Urinary bladder (tissue), 4 donors: ENCODE results near the gene CDH24. TPM values are rescaled to one million over a fixed set of nuclear protein-coding genes. Genes with fewer than 3 reads are reported as not detected.

ENCODE experiments used
- DNase-seq: peaks from one replicate; pipeline ENCODE4 v3.0.0-alpha.2; 2015; ENCODE audit errors: extremely low spot score
- H3K27ac ChIP-seq: one replicate; pipeline ENCODE4 v1.5.1; 2013; ENCODE audit warnings: low read depth, mild to moderate bottlenecking, moderate library complexity
- H3K36me3 ChIP-seq: one replicate; pipeline ENCODE4 v1.6.1; 2013; ENCODE audit warnings: mild to moderate bottlenecking, moderate library complexity; ENCODE audit not compliant: insufficient read depth
- H3K4me1 ChIP-seq: one replicate; pipeline ENCODE4 v1.6.1; 2013; ENCODE audit warnings: mild to moderate bottlenecking, moderate library complexity; ENCODE audit not compliant: insufficient read depth
- H3K4me3 ChIP-seq: one replicate; pipeline ENCODE4 v1.5.1; 2013; ENCODE audit warnings: low read depth, low read length
- WGBS: extraction: QIAGEN DNeasy Blood & Tissue Kit; methylation state at CpG from one replicate; pipeline ENCODE4 v1.1.7; 2013; 5-methylcytosine and 5-hydroxymethylcytosine counted together
- polyA plus RNA-seq: library from polyadenylated mRNA; stranded (reverse); fragments of 200-250 nt; gene quantifications from one replicate; pipeline ENCODE4 v1.2.3, GENCODE V29; 2013
- total RNA-seq: library from RNA; depleted of rRNA; stranded (reverse); fragments of >200 nt; gene quantifications from one replicate; pipeline ENCODE4 v1.2.3, GENCODE V29; 2014
- donor health status: healthy with polysubstance abuse.
- donor health status: healthy.

The CDH24 gene
- total and polyA plus RNA-seq, 2 donors = 4.4 to 6.4 TPM

DNA sequence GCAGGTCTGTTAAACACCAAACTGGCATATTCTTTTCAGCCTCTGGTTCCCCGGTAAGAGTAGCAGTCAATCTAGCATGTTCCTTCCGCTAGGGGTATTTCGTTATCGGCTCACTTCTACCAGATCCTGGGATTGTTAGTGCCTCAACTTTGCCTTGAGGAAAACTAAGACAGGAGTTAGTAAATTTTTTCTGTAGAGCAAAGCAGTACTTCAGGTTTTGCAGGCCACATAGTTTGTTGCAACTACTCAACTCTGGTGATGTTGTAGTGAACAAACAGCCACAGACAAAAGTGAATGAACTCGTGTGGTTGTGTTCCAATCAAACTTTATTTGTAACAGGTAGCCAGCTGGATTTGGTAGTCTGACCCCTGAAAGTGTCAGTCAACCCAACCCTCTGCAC, 6.3 kb upstream of the CDH24 start:
- Histone ChIP-seq H3K4me1 (no peaks in the 10 kb centered on the region), H3K27ac (no peak overlapping the region), H3K36me3 (peaks cover 9% of the 10 kb centered on the region), H3K4me3 (no peak overlapping the region)
- DNase-seq = no peak
- WGBS = 87% methylated on average over 5 of the region's 5 CpGs

DNA sequence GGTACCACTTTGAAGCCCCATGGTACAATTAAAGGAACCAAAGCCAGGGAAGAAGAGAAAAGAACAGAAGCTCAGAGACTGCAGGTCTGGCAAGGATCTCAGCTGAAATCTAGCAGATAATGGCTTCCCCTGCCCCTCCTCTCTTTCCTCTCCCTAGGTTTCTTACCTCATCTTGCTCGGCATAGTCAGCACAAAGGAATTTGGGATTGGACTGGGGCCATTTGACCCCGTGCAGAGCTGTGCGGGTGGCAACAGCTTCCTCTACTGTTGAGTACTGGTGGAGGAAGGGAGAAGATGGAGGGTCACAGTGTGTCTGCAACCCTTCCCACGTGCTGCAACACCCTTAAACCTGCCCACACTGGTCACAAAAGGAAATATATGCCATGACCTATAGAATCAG, 4.7 kb upstream of the CDH24 start:
- H3K4me3 ChIP-seq = no peak overlapping the region
- no peaks in the 10 kb centered on the region for H3K4me1 ChIP-seq
- DNase-seq = peak; percentile 57
- peaks cover 9% of the 10 kb centered on the region for H3K36me3 ChIP-seq
- no peak overlapping the region for H3K27ac ChIP-seq
- 7% methylated on average over 4 of the region's 4 CpGs for WGBS

DNA sequence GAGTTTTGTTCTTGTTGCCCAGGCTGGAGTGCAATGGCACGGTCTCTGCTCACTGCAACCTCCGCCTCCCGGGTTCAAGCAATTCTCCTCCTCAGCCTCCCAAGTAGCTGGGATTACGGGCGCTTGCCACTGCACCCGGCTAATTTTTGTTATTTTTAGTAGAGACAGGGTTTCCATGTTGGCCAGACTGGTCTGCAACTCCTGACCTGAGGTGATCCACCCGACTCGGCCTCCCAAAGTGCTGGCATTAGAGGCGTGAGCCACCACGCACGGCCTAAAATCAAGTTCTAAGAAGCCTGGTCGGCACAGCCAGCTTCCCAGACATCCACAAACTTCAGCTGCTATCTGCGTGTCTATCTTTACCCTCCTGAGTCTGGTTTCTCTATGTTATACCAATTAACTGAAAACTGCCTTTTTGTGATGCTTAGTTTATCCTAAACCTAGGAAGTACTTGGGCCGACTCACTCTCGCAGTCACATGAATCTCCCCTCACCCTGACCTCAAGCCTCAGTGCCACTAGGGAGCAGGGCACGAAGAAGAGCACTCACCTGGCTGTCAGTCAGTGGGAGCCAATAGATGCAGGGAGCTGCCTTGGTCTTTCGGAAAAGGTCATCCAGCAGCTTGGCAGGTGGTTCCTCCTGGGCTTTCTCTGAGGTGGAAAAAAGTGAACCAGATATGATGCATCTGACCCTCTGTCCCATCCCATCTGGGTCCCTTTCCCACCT, 3.4 kb upstream of the CDH24 start:
- DNase-seq = no peak
- Histone ChIP-seq H3K4me1 (no peaks in the 10 kb centered on the region), H3K36me3 (peaks cover 7% of the 10 kb centered on the region), H3K4me3 (no peak overlapping the region), H3K27ac (no peak overlapping the region)
- 92% methylated on average over 17 of the region's 17 CpGs for WGBS

DNA sequence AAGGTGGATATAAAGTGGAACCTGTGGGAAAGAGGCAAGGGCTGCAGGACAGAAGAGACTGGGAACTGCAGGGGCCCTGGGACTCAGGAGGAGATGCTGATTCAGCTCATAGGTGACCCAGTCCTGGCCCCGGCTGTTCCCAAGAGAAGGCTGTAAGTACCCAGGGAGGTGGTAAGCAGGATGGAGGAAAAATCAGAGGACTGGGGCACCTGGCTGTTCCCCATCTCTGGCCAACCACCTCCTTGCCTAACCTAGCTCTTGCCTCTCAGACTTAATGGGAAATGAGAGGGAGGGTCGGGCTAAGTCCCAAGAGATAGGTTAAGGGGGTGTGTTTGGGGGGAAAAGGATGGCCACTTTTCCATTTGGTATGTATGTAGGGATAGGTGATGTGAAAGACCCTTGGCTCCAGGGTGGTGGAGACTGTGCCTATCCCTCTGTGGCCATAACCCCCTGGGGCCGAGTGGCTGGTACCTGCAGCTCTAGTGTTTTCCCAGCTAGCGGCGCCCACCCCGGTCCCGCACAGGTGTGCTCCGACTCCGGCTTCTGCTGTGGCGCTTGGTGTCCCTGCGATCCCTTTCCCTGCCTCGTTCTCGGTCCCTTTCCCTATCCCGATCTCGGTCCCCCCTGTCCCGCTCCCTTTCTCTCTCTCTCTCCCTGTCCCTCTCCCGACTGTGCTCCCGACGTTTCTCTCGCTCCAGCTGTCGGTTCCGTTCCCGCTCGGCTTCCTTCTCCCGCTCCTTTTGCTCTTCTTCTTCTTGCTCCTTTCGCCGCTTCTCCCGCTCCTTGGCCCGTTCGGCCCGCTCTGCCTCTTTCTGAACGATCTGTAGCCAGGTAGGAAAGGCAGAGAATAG, 1.6 kb upstream of the CDH24 start:
- Histone ChIP-seq H3K36me3 (peaks cover 7% of the 10 kb centered on the region), H3K4me1 (no peaks in the 10 kb centered on the region), H3K27ac (no peak overlapping the region), H3K4me3 (no peak overlapping the region)
- 87% methylated on average over 32 of the region's 32 CpGs for WGBS
- DNase-seq = no peak

DNA sequence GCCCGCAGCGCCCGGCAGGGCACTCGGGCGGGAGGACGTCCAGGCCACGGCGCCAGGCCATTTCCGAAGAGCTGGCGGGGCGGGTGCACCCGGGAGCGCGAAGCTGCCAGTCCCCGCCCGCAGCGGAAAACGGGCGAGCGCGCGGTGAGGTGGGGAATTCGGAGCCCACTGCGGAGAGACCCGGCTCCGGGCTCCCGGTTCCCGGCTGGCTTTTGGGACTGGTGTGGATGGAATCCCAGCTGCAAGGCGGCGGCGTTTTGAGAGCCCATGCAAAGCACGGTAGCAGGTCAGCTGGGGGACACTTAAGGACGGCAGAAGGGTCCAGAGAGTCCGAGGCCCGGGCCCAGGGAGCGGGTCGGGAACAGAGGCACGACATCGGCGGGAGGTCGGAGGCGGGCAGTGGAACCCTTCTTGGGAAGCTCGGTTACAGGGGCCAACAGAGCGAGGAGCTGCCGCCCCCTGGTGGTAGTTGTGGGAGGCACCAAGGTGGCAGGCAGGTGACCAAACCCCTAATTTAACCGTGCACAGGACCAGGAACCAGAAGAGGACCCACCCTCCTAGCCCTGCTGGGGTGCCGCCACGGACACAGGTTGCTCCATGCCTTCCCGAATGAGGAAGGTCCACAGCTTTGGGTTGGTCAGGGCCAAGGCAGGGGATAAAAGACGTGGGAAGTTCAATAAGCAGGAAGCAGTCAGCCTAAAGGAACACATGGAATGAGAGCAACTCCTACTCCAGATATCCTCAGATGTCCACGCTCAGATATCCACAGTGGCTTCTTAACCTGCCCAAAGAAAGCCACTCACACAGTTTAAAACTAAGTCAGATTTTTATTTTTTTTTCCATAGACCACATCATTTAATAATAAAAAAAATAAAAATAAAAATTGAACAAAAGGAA, 685 bp upstream of the CDH24 start:
- peak overlapping the region; percentile 12 for H3K27ac ChIP-seq
- H3K36me3 ChIP-seq = peaks cover 7% of the 10 kb centered on the region
- peak overlapping the region; percentile 68 for H3K4me3 ChIP-seq
- DNase-seq = peak; percentile 78
- under 1% methylated on average over 51 of the region's 51 CpGs for WGBS
- H3K4me1 ChIP-seq = no peaks in the 10 kb centered on the region

DNA sequence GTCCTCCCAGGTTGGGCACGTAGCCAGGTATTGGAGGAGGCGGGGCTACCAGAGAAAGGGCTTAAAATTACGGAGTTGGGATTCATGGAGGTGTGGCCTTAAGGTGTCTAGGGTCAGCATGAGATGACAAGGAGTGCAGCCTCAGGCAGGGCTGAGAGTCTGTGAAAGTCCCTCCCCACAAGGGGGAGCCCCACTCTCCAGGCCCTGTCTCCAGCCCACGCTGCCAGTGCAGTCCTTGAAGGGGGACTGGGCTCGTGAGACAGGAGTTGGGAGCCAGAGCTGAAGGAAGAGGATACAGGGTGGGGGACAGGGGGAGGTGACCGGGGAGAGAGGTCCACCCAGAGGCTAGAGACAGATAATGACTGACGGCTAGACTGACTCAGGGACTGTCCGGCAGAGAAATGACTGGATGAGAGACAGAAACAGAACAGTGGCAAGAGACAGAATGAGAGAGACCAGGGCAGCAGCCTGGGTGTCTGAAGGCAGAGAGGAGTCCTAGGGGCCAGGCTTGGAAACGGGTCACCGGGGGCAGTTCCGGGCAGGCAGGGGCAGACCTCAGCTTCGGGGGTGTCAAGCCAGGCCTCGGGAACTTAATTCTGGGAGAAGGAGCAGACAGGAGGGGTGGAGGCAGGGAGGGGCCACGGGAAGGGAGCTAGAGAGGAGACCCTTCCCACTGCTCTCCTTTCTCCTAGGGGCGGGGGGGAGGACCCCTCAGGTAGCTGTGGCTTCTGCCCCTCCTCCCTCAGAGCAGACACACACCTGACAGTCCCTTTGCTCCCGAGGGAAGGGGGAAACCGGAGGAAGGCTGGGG, 970 bp downstream of the CDH24 start:
- Histone ChIP-seq H3K4me1 (no peaks in the 10 kb centered on the region), H3K4me3 (peak overlapping the region; percentile 68), H3K36me3 (peaks cover 3% of the 10 kb centered on the region), H3K27ac (no peak overlapping the region)
- DNase-seq = no peak
- WGBS = 12% methylated on average over 17 of the region's 17 CpGs

DNA sequence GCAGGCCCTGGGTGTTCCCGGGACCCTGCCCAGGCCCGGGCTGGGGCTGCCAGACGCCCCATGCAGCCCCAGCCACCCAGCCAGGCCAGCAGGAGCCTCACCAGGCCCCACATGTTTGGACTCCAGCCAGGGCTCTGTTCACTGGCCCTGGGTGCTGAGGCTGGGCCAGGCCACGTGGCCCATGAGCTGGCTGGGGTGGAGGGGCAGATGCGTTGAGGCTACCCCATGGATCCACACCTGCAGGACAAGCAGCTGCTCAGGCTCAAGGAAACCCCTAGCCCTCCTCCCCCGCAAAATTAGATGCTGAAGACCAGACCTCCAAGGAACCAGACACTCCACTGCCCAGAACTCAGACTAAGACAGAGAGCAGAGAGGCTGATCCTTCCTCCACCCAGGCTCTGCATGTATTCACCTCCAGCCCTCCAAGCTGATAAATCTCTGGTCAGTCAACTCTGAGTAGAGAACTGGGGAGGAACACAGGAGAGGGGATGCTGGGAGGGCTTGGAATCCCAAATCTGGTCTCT, 1.6 kb downstream of the CDH24 start:
- WGBS = 66% methylated on average over 6 of the region's 6 CpGs
- Histone ChIP-seq H3K27ac (no peak overlapping the region), H3K4me1 (no peaks in the 10 kb centered on the region), H3K36me3 (no peaks in the 10 kb centered on the region), H3K4me3 (no peak overlapping the region)
- no peak for DNase-seq

DNA sequence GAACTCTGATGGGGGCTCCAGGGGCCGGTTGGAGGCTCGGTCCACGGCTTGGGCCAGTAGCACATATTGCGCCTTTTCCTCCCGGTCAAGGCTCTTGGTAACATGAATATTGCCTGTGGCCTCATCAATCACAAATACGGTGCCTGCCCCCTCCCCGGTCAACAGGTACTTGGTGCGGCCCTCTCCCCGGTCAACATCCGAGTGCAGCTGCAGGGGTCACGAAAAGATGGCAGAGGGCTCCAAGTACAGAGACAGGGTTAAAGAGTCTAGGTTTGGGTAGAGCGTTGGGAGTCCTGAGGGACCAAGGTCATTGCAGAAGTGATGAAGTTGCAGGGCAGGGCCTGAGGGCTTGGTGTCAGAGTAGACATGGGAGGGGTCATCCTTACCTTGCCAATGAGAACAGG, 2.2 kb downstream of the CDH24 start:
- WGBS = 98% methylated on average over 12 of the region's 12 CpGs
- Histone ChIP-seq H3K27ac (no peak overlapping the region), H3K36me3 (no peaks in the 10 kb centered on the region), H3K4me1 (no peaks in the 10 kb centered on the region), H3K4me3 (no peak overlapping the region)
- no peak for DNase-seq

DNA sequence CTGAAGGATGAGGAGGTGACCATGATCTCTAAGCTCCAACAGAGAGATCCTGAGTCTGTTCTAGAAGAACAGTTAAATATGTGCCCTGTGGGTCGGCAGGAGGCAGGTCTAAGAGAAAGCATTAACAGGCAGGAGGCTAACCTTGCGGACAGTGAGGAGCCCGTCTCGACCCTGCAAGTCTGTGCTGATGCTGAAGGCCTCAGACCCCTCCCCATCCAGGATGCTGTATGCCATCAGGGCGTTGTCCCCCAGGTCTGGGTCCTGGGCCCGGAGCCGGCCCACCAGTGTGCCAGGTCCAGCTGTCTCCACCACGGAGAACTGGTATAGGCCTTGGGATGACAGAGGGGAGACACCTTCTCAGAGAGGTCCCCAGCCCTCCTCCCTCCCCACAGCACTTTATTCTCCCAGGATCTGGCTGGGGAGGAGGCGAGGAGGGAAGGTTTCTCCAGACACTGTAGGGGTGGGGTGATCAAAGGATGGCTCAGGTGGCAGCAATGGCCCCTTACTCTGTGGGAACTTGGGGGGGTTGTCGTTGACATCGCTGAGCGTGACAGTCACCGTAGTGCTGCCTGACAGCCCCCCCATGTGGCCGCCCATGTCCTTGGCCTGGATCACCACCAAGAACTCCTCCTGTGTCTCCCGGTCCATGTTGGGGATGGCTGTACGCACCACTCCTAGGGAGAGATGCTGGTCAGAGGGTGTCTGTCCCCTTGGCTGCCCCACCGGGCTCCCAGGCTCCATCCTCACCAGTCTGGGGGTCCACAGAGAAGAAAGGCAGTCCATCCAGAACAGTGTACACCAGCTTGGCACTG, 3.1 kb downstream of the CDH24 start:
- H3K36me3 ChIP-seq = no peaks in the 10 kb centered on the region
- 77% methylated on average over 17 of the region's 17 CpGs for WGBS
- no peak overlapping the region for H3K4me3 ChIP-seq
- H3K4me1 ChIP-seq = no peaks in the 10 kb centered on the region
- DNase-seq = no peak
- no peak overlapping the region for H3K27ac ChIP-seq

DNA sequence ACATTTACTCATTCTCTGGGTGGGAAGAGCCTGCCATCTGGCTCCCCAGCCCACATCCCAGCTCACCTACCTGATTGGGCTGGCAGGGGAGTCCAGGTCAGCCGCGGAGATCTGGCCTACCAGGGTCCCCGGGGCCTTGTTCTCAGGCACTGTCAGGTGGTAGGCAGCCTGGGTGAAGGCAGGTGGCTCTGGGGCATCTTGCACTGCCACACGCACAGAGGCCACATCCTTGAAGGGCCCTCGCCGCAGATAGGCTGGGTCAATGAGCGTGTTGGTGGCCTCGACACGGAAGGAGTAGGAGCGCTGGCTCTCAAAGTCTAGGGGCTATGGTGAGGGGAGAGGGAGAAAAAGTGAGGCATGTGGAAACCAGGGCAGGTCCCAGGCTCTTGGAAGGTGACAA, 3.9 kb downstream of the CDH24 start:
- no peak for DNase-seq
- no peaks in the 10 kb centered on the region for H3K4me1 ChIP-seq
- WGBS = 97% methylated on average over 10 of the region's 10 CpGs

DNA sequence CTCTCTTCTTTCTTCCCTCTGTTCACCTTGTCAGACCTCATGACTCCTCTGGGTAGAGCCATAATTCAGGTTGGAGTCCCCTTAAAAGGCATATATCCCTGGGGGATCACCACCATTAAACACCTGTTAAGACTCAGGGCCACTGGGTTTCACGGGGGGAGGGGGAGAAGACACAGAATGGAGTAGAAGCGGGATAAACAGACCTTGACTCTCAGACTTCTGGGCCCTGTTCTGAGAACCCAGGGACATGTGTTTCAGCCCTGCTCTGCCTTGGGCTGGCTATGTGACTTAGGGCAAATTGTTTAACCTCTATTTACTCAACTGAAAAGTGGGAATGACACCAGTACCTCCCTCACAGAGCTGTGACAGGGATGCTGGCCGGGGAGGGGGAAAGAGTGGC, 4.6 kb downstream of the CDH24 start:
- DNase-seq = no peak
- Histone ChIP-seq H3K4me3 (no peak overlapping the region), H3K4me1 (no peaks in the 10 kb centered on the region), H3K27ac (no peak overlapping the region), H3K36me3 (no peaks in the 10 kb centered on the region)
- WGBS = 83% methylated on average over 3 of the region's 3 CpGs

More for the DNA sequence above, 3.9 kb downstream of the CDH24 start:
- Histone ChIP-seq H3K36me3 (no peaks in the 10 kb centered on the region), H3K4me3 (no peak overlapping the region), H3K27ac (no peak overlapping the region)

DNA sequence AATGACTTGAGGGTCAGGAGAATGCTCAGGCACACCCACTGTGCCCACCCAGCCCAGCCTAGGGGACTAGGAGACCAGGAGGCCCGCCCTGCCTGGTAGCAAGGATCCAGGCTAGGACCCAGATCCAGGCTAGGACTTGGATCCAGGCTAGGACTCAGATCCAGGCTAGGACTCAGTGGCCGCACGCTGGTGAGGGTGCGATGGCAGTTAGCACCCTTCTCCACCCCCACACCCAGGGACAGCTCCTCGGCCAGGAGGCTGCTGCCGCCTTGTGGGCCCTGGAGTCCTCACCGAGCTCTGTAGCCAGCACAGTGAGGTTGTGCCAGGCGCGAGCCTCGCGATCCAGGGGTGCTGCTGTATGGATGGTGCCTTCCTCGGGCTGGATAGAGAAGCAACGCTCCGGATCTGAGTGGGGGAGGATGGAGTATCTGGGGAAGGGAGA, 5.1 kb downstream of the CDH24 start:
- no peaks in the 10 kb centered on the region for H3K36me3 ChIP-seq
- no peak overlapping the region for H3K4me3 ChIP-seq
- no peak for DNase-seq
- WGBS = 71% methylated on average over 14 of the region's 14 CpGs
- no peak overlapping the region for H3K27ac ChIP-seq
- no peaks in the 10 kb centered on the region for H3K4me1 ChIP-seq
